Measurements from ENCODE around the gene GTPBP1. TPM values are rescaled to one million over a fixed set of nuclear protein-coding genes. Genes with fewer than 3 reads are reported as not detected.
A peak's percentile ranks its signal among the peaks of the same experiment; 100 is the strongest.

GTPBP1 gene
- polyA plus RNA-seq, 3 donors, result 6.7 to 41.4 (median 12.7) TPM

GRCh38 chr22:38760477-38761201 lies 54.9 kb downstream of the GTPBP1 start:
- intact Hi-C loops (cut with micrococcal nuclease), result no loop called here
- H3K36me3 ChIP-seq (replicated peaks in 1 of 2; ENCODE audit: control insufficient read depth in 1 of 2, insufficient read depth in 2 of 2, low read length in 2 of 2), result no peaks in the 10 kb centered on the region
- H3K27ac Mint-ChIP-seq, result peak overlapping the region in 1 of 7 donors; percentile 50
- peaks cover 0 to 3% of the 10 kb centered on the region in 2 donors for H3K36me3 Mint-ChIP-seq
- no peak overlapping the region for H3K4me2 ChIP-seq (replicated peaks; ENCODE audit: extremely low read depth, low read length, poor library complexity, severe bottlenecking)
- H3K9me3 ChIP-seq (replicated peaks in 1 of 2; ENCODE audit: control insufficient read depth in 1 of 2, insufficient read depth in 1 of 2, low read length in 2 of 2), result no peaks in the 10 kb centered on the region
- H3K4me1 Mint-ChIP-seq, result peaks cover 29% of the 10 kb centered on the region
- H3K27ac ChIP-seq (ENCODE audit: low read depth in 1 of 2, low read length in 2 of 2), result no peak overlapping the region
- H3K4me3 ChIP-seq (replicated peaks in 1 of 3; ENCODE audit: low read depth in 2 of 3, low read length in 3 of 3), result no peak overlapping the region
- TF ChIP-seq CTCF (IDR thresholded peaks at IDR 0.05), result no peak
- H3K9ac ChIP-seq (ENCODE audit: insufficient read depth, low read length, poor library complexity, severe bottlenecking), result peak overlapping the region; percentile 8
- H3K27me3 ChIP-seq (ENCODE audit: control insufficient read depth in 2 of 2, insufficient read depth in 2 of 2, low read length in 2 of 2), result no peaks in the 10 kb centered on the region
- no peaks in the 10 kb centered on the region for H4K20me1 ChIP-seq (ENCODE audit: insufficient read depth, low read length)
- peaks cover 0 to 4% (median 3%) of the 10 kb centered on the region in 3 donors for H3K27me3 Mint-ChIP-seq (ENCODE audit: low read depth in 3 of 3)
- peaks cover 29% of the 10 kb centered on the region for H3K79me2 ChIP-seq (ENCODE audit: insufficient read depth, low read length)
- H3K4me1 ChIP-seq (ENCODE audit: control insufficient read depth in 1 of 2, insufficient read depth in 2 of 2, low read length in 2 of 2), result peaks cover 23 to 29% of the 10 kb centered on the region in 2 donors
- no peak overlapping the region for H3K4me3 Mint-ChIP-seq
- H2AFZ ChIP-seq (ENCODE audit: insufficient read depth, low read depth, low read length, poor library complexity, severe bottlenecking), result no peak overlapping the region
- peaks cover 0 to 1% (median 0%) of the 10 kb centered on the region in 7 donors for H3K9me3 Mint-ChIP-seq
- DNase-seq, result no peak
- 91% methylated on average over 7 of the region's 12 CpGs for WGBS (ENCODE audit: insufficient coverage)

DNA sequence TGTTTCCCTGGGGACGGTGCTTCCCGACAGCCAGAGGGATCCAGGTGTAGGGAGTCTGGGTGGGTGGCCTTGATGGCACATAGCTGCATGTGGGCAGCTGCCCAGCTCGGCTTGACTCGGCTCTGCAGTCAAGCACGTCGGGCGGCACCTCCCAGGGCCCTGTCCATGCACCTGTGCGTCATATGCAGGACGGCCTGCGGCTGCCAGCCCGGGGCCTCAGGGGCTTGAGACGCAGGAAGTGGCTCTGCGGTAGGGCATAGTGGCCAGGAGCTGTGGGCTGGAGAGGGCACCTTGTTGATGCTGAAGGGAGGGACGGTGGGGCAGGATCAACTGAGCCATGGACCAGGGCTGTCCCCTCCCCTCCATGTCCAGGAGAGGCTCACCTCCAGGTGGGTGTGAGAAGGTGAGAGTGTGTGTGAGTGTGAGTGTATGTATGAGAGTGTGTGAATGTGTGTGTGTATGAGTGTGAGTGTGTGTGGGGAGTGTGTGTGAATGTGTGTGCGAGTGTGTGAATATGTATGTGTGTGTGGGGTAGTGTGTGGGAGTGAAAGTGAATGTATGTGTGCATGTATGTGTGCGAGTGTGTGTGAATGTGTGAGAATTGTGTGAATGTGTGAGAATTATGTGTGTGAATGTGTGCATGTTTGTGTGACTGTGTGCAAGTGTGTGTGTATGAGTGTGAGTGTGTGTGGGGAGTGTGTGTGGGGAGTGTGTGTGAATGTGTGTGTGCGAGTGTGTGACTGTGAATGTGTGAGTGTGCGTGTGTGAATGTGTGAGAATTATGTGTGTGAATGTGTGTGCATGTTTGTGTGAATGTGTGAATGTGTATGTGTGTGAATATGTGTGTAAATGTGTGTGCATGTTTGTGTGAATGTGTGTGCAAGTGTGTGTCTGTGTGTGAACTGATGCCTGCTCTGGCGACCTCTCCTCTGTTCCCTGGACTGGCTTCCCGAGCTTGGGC lies 55.7 kb downstream of the GTPBP1 start:
- H3K4me3 ChIP-seq (replicated peaks in 1 of 3; ENCODE audit: low read depth in 2 of 3, low read length in 3 of 3), result no peak overlapping the region
- no peak overlapping the region for H2AFZ ChIP-seq (ENCODE audit: insufficient read depth, low read depth, low read length, poor library complexity, severe bottlenecking)
- peaks cover 0 to 4% (median 3%) of the 10 kb centered on the region in 3 donors for H3K27me3 Mint-ChIP-seq (ENCODE audit: low read depth in 3 of 3)
- 86% methylated on average over 9 of the region's 20 CpGs for WGBS (ENCODE audit: insufficient coverage)
- peaks cover 0 to 1% (median 0%) of the 10 kb centered on the region in 7 donors for H3K9me3 Mint-ChIP-seq
- no peak for TF ChIP-seq CTCF (IDR thresholded peaks at IDR 0.05)
- H3K27ac ChIP-seq (ENCODE audit: low read depth in 1 of 2, low read length in 2 of 2), result no peak overlapping the region
- H3K36me3 Mint-ChIP-seq, result peaks cover 0 to 3% of the 10 kb centered on the region in 2 donors
- H3K79me2 ChIP-seq (ENCODE audit: insufficient read depth, low read length), result peaks cover 25% of the 10 kb centered on the region
- DNase-seq, result no peak
- intact Hi-C loops (cut with micrococcal nuclease), result no loop called here
- H3K4me1 ChIP-seq (ENCODE audit: control insufficient read depth in 1 of 2, insufficient read depth in 2 of 2, low read length in 2 of 2), result peaks cover 20 to 23% of the 10 kb centered on the region in 2 donors
- H3K9me3 ChIP-seq (replicated peaks in 1 of 2; ENCODE audit: control insufficient read depth in 1 of 2, insufficient read depth in 1 of 2, low read length in 2 of 2), result no peaks in the 10 kb centered on the region
- H3K27ac Mint-ChIP-seq, result no peak overlapping the region
- H3K4me1 Mint-ChIP-seq, result peaks cover 30% of the 10 kb centered on the region
- H3K27me3 ChIP-seq (ENCODE audit: control insufficient read depth in 2 of 2, insufficient read depth in 2 of 2, low read length in 2 of 2), result no peaks in the 10 kb centered on the region
- H3K4me3 Mint-ChIP-seq, result no peak overlapping the region
- H4K20me1 ChIP-seq (ENCODE audit: insufficient read depth, low read length), result no peaks in the 10 kb centered on the region
- H3K36me3 ChIP-seq (replicated peaks in 1 of 2; ENCODE audit: control insufficient read depth in 1 of 2, insufficient read depth in 2 of 2, low read length in 2 of 2), result no peaks in the 10 kb centered on the region
- no peak overlapping the region for H3K4me2 ChIP-seq (replicated peaks; ENCODE audit: extremely low read depth, low read length, poor library complexity, severe bottlenecking)
- no peak overlapping the region for H3K9ac ChIP-seq (ENCODE audit: insufficient read depth, low read length, poor library complexity, severe bottlenecking)
